ENCODE measurements around the gene THUMPD3. TPM values are rescaled to one million over a fixed set of nuclear protein-coding genes. Genes with fewer than 3 reads are reported as not detected.
A peak's percentile ranks its signal among the peaks of the same experiment; 100 is the strongest.

The THUMPD3 gene
- total RNA-seq, 6 donors from 2014 or later = 21.9 to 41.9 (median 31.0) TPM

DNA sequence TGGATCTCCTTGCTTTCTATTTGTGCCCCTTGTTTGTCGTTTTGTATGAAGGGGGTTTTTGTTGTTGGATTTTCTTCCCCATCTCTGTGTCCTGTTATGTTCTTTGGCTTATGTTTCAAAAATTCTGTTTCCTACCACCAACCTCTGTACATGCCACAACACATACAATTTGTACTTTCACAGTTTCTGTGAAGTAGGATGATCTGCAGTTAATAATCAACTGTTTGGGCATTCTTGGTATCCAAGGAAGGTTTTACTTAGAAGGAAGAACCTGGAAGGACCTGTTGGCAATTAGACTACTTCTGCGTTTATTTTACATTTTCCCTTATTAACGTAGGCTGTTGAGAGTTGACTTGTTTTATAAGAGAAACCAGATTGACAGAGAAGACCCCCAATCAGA, 42.9 kb downstream of the THUMPD3 start:
- H3K4me1 ChIP-seq = peaks cover 50 to 96% (median 78%) of the 10 kb centered on the region in 4 donors
- H3K4me3 ChIP-seq = no peak overlapping the region
- no peaks in the 10 kb centered on the region for H3K27me3 ChIP-seq
- H3K9me3 ChIP-seq = no peaks in the 10 kb centered on the region
- WGBS, 2 donors = 44 to 54% methylated on average over 3 of the region's 3 CpGs
- no peak for DNase-seq
- ATAC-seq (ENCODE audit: low FRiP score in 2 of 2) = no peak
- TF ChIP-seq CTCF (IDR thresholded peaks at IDR 0.05) (no peak), POLR2AphosphoS5 (IDR thresholded peaks at IDR 0.05) (no peak), EP300 (IDR thresholded peaks at IDR 0.05) (no peak), POLR2A (IDR thresholded peaks at IDR 0.05) (no peak)
- H3K27ac ChIP-seq = peak overlapping the region in 1 of 4 donors; percentile 7
- H3K36me3 ChIP-seq = no peaks in the 10 kb centered on the region

GRCh38 chr3:9406856-9407626, 44.2 kb downstream of the THUMPD3 start:
- TF ChIP-seq CTCF (IDR thresholded peaks at IDR 0.05) (no peak), POLR2A (IDR thresholded peaks at IDR 0.05) (no peak), POLR2AphosphoS5 (IDR thresholded peaks at IDR 0.05) (no peak), EP300 (IDR thresholded peaks at IDR 0.05) (no peak)
- no peaks in the 10 kb centered on the region for H3K27me3 ChIP-seq
- ATAC-seq (ENCODE audit: low FRiP score in 2 of 2) = no peak
- WGBS, 2 donors = 81 to 83% methylated on average over 7 of the region's 7 CpGs
- DNase-seq = no peak
- no peak overlapping the region for H3K4me3 ChIP-seq
- no peaks in the 10 kb centered on the region for H3K9me3 ChIP-seq
- no peaks in the 10 kb centered on the region for H3K36me3 ChIP-seq
- H3K27ac ChIP-seq = no peak overlapping the region
- peaks cover 45 to 93% (median 78%) of the 10 kb centered on the region in 4 donors for H3K4me1 ChIP-seq

GRCh38 chr3:9408061-9408460, 45.2 kb downstream of the THUMPD3 start:
- H3K4me3 ChIP-seq = no peak overlapping the region
- DNase-seq = no peak
- no peaks in the 10 kb centered on the region for H3K9me3 ChIP-seq
- ATAC-seq (ENCODE audit: low FRiP score in 2 of 2) = no peak
- no peaks in the 10 kb centered on the region for H3K36me3 ChIP-seq
- WGBS, 2 donors = 93 to 97% methylated on average over 6 of the region's 6 CpGs
- TF ChIP-seq CTCF (IDR thresholded peaks at IDR 0.05) (no peak), POLR2A (IDR thresholded peaks at IDR 0.05) (no peak), EP300 (IDR thresholded peaks at IDR 0.05) (no peak), POLR2AphosphoS5 (IDR thresholded peaks at IDR 0.05) (no peak)
- no peaks in the 10 kb centered on the region for H3K27me3 ChIP-seq
- no peak overlapping the region for H3K27ac ChIP-seq
- peaks cover 39 to 93% (median 73%) of the 10 kb centered on the region in 4 donors for H3K4me1 ChIP-seq

- no peak for TF ChIP-seq CTCF (IDR thresholded peaks at IDR 0.05)
- no peak for TF ChIP-seq POLR2AphosphoS5 (IDR thresholded peaks at IDR 0.05)
- no peak for TF ChIP-seq POLR2A (IDR thresholded peaks at IDR 0.05)
- TF ChIP-seq EP300 (IDR thresholded peaks at IDR 0.05) = no peak
- no peak for DNase-seq
- no peak for ATAC-seq (ENCODE audit: low FRiP score in 2 of 2)
- Histone ChIP-seq H3K27ac (no peak overlapping the region), H3K9me3 (no peaks in the 10 kb centered on the region), H3K4me1 (peaks cover 35 to 92% (median 68%) of the 10 kb centered on the region in 4 donors), H3K36me3 (no peaks in the 10 kb centered on the region), H3K27me3 (no peaks in the 10 kb centered on the region), H3K4me3 (no peak overlapping the region)
- 90 to 92% methylated on average over 1 of the region's 1 CpG for WGBS, 2 donors
These were observed 45.7 kb downstream of the THUMPD3 start for GRCh38 chr3:9408546-9408945.

All from upper lobe of left lung (tissue), 6 donors.